ENCODE data around the gene KIRREL1.

Gene KIRREL1

DNA sequence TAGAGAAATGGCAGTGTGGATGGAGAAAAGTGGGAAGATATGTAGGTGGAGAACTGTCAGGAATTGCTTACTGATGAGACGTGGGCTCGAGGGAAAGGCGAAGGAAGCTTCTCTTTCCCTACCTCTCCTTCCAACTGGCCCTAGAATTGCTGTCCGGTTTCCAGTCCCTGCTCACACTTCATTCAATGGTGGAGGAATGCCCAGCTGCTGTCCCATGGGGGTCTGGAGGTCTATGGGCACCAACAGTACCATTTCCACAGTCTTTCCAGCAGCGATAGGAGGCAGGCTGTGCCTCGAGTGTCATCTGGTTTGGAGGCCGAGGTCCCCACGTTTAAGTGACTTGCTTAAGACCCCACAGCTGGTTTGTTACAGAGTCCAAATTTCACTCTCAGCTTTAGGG lies 155.7 kb downstream of the KIRREL1 start:
- no peak for DNase-seq
